CD8-positive, alpha-beta memory T cell (primary cell): ENCODE data around the gene RABL6. TPM values are rescaled to one million over a fixed set of nuclear protein-coding genes. Genes with fewer than 3 reads are reported as not detected.
"Not testable (repeated sequence)": the region's sequence is repeated elsewhere in the genome, so short reads cannot be mapped to it uniquely, and the experiment has no call there.

ENCODE experiments used
- CTCF ChIA-PET: fragments of 350-600 bp; sonication (Branson Sonifier 250); formaldehyde crosslinking; loops from one replicate; lab custom pipeline; 2021; ENCODE audit warnings: antibody characterized with exemption; lab: Charles Lee
- POLR2A ChIA-PET: fragments of 350-600 bp; sonication (Branson Sonifier 250); formaldehyde crosslinking; loops from one replicate; lab custom pipeline; 2021; ENCODE audit warnings: antibody characterized with exemption; lab: Charles Lee
- DNase-seq, 5 donors: peaks; one replicate each; pipeline versions ENCODE4 v3.0.0 to v3.0.0-alpha.2; 2020 to 2022; ENCODE audit warnings: mixed read lengths in 1 of 5
- H3K27ac ChIP-seq: one replicate; pipeline ENCODE4 v1.7.0; 2013; ENCODE audit warnings: low read depth, mild to moderate bottlenecking, low read length, moderate library complexity
- H3K27me3 ChIP-seq: 2 replicates; pipeline ENCODE4 v1.7.0; 2013; ENCODE audit warnings: low read length, mild to moderate bottlenecking; ENCODE audit not compliant: insufficient read depth, poor library complexity, severe bottlenecking
- H3K36me3 ChIP-seq: 2 replicates; pipeline ENCODE4 v1.7.0; 2013; ENCODE audit warnings: mild to moderate bottlenecking, low read length, moderate library complexity; ENCODE audit not compliant: insufficient read depth
- H3K4me1 ChIP-seq: 2 replicates; pipeline ENCODE4 v1.7.0; 2013; ENCODE audit warnings: mild to moderate bottlenecking, low read length, moderate library complexity; ENCODE audit not compliant: insufficient read depth
- H3K4me3 ChIP-seq: 2 replicates; pipeline ENCODE4 v1.7.0; 2013; ENCODE audit warnings: mild to moderate bottlenecking, low read length
- H3K9me3 ChIP-seq: 2 replicates; pipeline ENCODE4 v1.7.0; 2013; ENCODE audit warnings: mild to moderate bottlenecking, low read length
- H3K27ac Mint-ChIP-seq, 8 donors: one replicate each; pipeline ENCODE4 v1.8.0; 2020 to 2021; ENCODE audit warnings: mixed read lengths in 8 of 8, mild to moderate bottlenecking in 6 of 8, inconsistent platforms in 3 of 8, moderate library complexity in 3 of 8
- H3K27me3 Mint-ChIP-seq, 2 donors: one replicate each; pipeline ENCODE4 v1.8.0; 2020 to 2021; ENCODE audit warnings: mixed read lengths in 2 of 2, mild to moderate bottlenecking in 1 of 2, moderate library complexity in 1 of 2
- H3K36me3 Mint-ChIP-seq, 3 donors: one replicate each; pipeline ENCODE4 v1.8.0; 2020 to 2021; ENCODE audit warnings: mixed read lengths in 3 of 3, inconsistent platforms in 1 of 3, mild to moderate bottlenecking in 1 of 3
- H3K4me1 Mint-ChIP-seq, 3 donors: one replicate each; pipeline ENCODE4 v1.8.0; 2020 to 2021; ENCODE audit warnings: mixed read lengths in 3 of 3, inconsistent platforms in 1 of 3, mild to moderate bottlenecking in 1 of 3
- H3K4me3 Mint-ChIP-seq, 7 donors: one replicate each; pipeline ENCODE4 v1.8.0; 2020 to 2021; ENCODE audit warnings: mixed read lengths in 7 of 7, mild to moderate bottlenecking in 6 of 7, moderate library complexity in 4 of 7, inconsistent platforms in 2 of 7
- H3K9me3 Mint-ChIP-seq, 5 donors: one replicate each; pipeline ENCODE4 v1.8.0; 2020 to 2022; ENCODE audit warnings: mixed read lengths in 5 of 5, mild to moderate bottlenecking in 3 of 5, moderate library complexity in 2 of 5, inconsistent platforms in 1 of 5
- polyA plus RNA-seq: library from polyadenylated mRNA; unstranded; fragments of 300-500 nt; fragmentation: Illumina TruSeq; gene quantifications from one replicate; pipeline ENCODE4 v1.2.3, GENCODE V29; 2021
- total RNA-seq, 2 experiments: library from RNA; stranded (reverse); gene quantifications; one replicate each; pipeline ENCODE4 v1.2.3, GENCODE V29; 2021

RABL6 gene
- total and polyA plus RNA-seq, 3 experiments from 2014 or later: 20.9 to 106 (median 98.2) TPM

DNA sequence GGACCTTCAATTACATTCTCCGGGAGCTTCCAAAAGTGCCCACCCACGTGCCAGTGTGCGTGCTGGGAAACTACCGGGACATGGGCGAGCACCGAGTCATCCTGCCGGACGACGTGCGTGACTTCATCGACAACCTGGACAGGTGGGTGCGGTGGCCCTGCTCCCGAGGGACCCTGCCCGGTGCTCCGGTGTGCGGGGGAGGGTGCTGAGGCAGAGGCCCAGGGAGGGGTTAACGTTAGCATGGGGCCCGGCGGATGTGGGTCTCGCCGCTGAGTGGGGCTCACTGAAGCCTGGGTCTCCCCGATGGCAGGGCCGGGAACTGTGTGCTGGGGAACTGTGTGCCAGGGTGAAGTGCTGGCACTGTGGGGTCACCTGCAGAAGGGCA, 24.0 kb downstream of the RABL6 start:
- Histone ChIP-seq H3K4me1 (no peaks in the 10 kb centered on the region), H3K27me3 (no peaks in the 10 kb centered on the region), H3K9me3 (no peaks in the 10 kb centered on the region), H3K27ac (no peak overlapping the region), H3K4me3 (no peak overlapping the region), H3K36me3 (no peaks in the 10 kb centered on the region)
- Mint-ChIP-seq H3K27me3 (no peaks in the 10 kb centered on the region), H3K36me3 (peaks cover 0 to 47% (median 3%) of the 10 kb centered on the region in 3 donors), H3K4me3 (no peak overlapping the region), H3K27ac (no peak overlapping the region), H3K4me1 (peaks cover 0 to 2% (median 0%) of the 10 kb centered on the region in 3 donors), H3K9me3 (no peaks in the 10 kb centered on the region)
- ChIA-PET CTCF (interaction anchor here (3.4 kb wide), 1 partner anchor 11 kb away, joined by 12 read pairs; the partner anchor contains the start of gene AJM1), POLR2A (no interaction called here)
- peak in 1 of 5 donors; percentile 39 for DNase-seq

DNA sequence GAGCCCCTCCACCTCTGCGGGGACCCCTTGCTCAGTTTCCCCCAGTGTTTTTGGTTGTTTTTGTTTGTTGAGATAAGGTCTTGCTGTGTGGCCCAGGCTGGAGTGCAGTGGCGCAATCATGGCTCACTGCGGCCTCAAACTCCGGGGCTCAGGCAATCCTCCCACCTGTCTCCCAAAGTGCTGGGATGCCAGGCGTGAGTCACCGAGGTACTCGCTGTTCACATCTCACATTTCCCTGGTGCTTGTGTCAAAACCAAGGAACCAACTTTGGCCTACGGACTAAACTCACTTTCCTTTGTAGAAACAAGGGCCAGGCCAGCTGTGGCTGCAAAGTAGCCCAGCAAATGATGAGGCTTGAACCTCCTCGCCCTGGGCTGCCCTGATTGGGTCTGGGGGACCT, 24.8 kb downstream of the RABL6 start:
- peaks cover 0 to 2% (median 0%) of the 10 kb centered on the region in 3 donors for H3K4me1 Mint-ChIP-seq
- no peak overlapping the region for H3K4me3 ChIP-seq
- ChIA-PET CTCF (interaction anchor here (3.4 kb wide), 1 partner anchor 10 kb away, joined by 12 read pairs; the partner anchor contains the start of gene AJM1), POLR2A (no interaction called here)
- H3K9me3 ChIP-seq: no peaks in the 10 kb centered on the region
- no peak overlapping the region for H3K27ac Mint-ChIP-seq
- peaks cover 0 to 45% (median 3%) of the 10 kb centered on the region in 3 donors for H3K36me3 Mint-ChIP-seq
- no peak overlapping the region for H3K4me3 Mint-ChIP-seq
- no peaks in the 10 kb centered on the region for H3K4me1 ChIP-seq
- H3K27me3 ChIP-seq: no peaks in the 10 kb centered on the region
- DNase-seq: peak in 1 of 5 donors; percentile 36
- H3K27ac ChIP-seq: no peak overlapping the region
- H3K9me3 Mint-ChIP-seq: no peaks in the 10 kb centered on the region
- H3K36me3 ChIP-seq: no peaks in the 10 kb centered on the region
- H3K27me3 Mint-ChIP-seq: no peaks in the 10 kb centered on the region

DNA sequence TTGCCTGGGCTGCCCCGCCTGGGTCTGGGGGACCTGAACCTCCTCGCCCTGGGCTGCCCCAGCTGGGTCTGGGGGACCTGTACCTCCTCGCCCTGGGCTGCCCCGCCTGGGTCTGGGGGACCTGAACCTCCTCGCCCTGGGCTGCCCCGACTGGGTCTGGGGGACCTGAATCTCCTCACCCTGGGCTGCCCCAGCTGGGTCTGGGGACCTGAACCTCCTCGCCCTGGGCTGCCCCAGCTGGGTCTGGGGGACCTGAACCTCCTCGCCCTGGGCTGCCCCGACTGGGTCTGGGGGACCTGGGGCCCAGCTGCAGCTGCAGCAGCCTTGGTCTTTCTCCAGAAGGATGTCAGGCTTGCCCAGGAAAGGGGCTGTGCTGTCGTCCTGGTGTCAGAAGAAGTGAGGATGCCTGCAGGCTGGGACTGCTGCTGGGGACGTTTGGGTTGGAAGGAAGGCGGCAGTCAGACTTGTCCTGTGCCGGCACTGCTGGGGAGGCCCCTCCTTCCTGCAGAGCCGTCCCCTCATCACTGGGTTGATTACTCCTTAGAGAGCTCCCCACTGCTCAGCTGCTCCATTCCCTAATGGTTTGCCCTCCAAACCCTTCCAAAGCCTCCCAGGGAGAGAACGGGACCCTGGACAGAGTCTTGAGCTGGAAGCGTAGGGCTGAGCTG, 25.8 kb downstream of the RABL6 start:
- H3K4me3 ChIP-seq, POLR2A ChIA-PET, H3K4me3 Mint-ChIP-seq, H3K4me1 ChIP-seq, H3K9me3 Mint-ChIP-seq, H3K9me3 ChIP-seq, H3K27ac ChIP-seq, H3K4me1 Mint-ChIP-seq, H3K36me3 ChIP-seq, H3K27me3 ChIP-seq, H3K27me3 Mint-ChIP-seq: not testable (repeated sequence)
- DNase-seq: peak in 1 of 5 donors; percentile 28
- CTCF ChIA-PET: interaction anchor here (3.4 kb wide), 1 partner anchor 9 kb away, joined by 12 read pairs; the partner anchor contains the start of gene AJM1
- Mint-ChIP-seq H3K36me3 (peaks cover 0 to 47% (median 3%) of the 10 kb centered on the region in 3 donors), H3K27ac (peak overlapping the region in 2 of 8 donors; percentile 36 to 78)

DNA sequence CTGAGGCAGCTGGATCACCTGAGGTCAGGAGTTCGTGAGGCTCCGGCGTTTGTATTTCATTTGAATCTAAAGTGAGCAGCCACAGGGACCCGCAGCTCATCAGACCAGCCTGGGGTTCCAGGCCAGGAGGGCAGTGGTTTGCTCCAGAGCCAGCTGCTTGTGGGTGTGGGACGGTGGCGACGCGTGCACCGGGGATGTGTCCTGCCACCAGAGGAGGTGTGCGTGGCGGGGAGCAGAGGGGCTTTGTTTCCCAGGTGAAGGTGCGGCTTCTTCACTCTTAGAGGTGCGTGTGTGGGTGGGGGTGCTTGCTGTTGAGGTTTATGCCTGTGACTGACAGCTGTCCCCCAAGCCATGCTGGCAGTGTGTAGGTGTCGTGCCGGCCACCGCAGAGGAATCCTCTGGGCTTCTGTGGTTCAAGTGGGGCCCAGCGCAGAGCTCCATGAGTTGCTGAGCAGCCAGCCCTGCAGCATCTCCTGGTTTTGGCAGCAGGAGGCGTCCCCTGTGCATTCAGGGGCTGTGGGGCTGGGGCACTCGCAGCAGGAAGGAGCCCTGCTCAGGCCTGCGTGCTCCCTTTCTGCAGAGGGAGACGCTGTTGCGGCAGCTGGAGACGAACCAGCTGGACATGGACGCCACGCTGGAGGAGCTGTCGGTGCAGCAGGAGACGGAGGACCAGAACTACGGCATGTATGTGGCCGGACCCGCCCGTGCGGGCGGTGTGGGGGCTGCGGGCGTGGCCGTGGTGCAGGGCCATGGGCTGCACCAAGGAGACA, 27.6 kb downstream of the RABL6 start:
- Mint-ChIP-seq H3K4me1 (peaks cover 0 to 5% (median 4%) of the 10 kb centered on the region in 3 donors), H3K36me3 (peaks cover 0 to 43% (median 3%) of the 10 kb centered on the region in 3 donors), H3K9me3 (no peaks in the 10 kb centered on the region), H3K27ac (no peak overlapping the region), H3K27me3 (no peaks in the 10 kb centered on the region), H3K4me3 (no peak overlapping the region)
- no peaks in the 10 kb centered on the region for H3K9me3 ChIP-seq
- H3K4me1 ChIP-seq: no peaks in the 10 kb centered on the region
- H3K27me3 ChIP-seq: no peaks in the 10 kb centered on the region
- ChIA-PET CTCF (interaction anchor here (1.2 kb wide), 1 partner anchor 25 kb away, joined by 4 read pairs; no protein-coding TSS in a partner anchor), POLR2A (no interaction called here)
- H3K4me3 ChIP-seq: no peak overlapping the region
- no peak for DNase-seq
- no peaks in the 10 kb centered on the region for H3K36me3 ChIP-seq
- H3K27ac ChIP-seq: no peak overlapping the region

DNA sequence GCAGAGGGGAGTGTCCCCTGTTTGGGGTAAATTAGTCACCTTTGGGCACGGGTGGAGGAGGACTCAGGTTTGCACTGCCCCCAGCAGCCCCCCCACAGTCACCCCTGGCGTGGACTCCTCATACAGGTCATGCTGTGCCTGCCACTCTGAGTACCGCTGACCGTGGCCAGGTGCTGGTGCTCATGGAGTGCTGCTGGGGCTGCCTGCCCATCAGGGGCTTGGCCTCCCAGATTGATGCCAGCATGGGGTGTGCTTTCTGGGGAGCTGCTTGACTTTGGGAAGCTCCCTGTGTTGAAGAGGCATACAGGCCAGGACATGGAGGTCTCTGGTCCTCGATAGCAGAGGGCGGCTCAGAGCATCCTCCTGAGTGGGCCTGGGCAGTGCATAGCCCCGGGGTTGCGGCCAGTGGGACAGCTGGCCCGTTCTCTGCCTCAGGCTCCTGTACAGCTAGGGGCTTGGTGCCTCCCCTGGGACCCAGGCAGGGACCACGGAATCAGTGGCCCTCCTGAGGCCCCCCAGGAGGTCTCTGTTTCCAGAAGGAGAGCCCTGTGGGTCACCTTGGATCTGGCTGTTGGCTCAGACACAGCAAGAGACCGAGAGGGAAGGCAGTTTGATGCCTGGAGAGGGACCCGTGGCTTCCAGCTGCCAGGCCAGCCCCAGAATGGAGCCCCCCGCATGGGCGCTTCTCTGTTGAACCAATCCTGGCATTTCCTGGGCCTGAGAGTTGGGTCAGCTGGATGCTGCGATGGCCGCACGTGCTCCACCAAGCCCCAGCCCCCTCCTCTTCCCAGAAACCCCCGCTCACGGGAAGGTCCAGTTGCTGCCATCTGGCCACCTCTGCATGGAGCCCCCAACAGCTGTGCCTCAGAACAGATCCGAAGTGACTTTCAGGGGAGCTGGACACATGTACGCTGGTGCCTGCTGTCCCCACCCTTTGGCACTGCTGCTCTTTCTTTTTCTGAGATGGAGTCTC, 28.5 kb downstream of the RABL6 start:
- H3K4me3 Mint-ChIP-seq: no peak overlapping the region
- Histone ChIP-seq H3K4me3 (no peak overlapping the region), H3K36me3 (no peaks in the 10 kb centered on the region), H3K27me3 (no peaks in the 10 kb centered on the region), H3K27ac (no peak overlapping the region), H3K4me1 (no peaks in the 10 kb centered on the region), H3K9me3 (no peaks in the 10 kb centered on the region)
- no peaks in the 10 kb centered on the region for H3K27me3 Mint-ChIP-seq
- peaks cover 0 to 35% (median 3%) of the 10 kb centered on the region in 3 donors for H3K36me3 Mint-ChIP-seq
- H3K9me3 Mint-ChIP-seq: no peaks in the 10 kb centered on the region
- DNase-seq: no peak
- ChIA-PET POLR2A (no interaction called here), CTCF (interaction anchor here (0.8 to 1.2 kb wide), 2 partner anchors 16 to 26 kb away, joined by 4 to 5 read pairs; no protein-coding TSS in a partner anchor)
- H3K4me1 Mint-ChIP-seq: peaks cover 0 to 5% (median 4%) of the 10 kb centered on the region in 3 donors
- no peak overlapping the region for H3K27ac Mint-ChIP-seq

DNA sequence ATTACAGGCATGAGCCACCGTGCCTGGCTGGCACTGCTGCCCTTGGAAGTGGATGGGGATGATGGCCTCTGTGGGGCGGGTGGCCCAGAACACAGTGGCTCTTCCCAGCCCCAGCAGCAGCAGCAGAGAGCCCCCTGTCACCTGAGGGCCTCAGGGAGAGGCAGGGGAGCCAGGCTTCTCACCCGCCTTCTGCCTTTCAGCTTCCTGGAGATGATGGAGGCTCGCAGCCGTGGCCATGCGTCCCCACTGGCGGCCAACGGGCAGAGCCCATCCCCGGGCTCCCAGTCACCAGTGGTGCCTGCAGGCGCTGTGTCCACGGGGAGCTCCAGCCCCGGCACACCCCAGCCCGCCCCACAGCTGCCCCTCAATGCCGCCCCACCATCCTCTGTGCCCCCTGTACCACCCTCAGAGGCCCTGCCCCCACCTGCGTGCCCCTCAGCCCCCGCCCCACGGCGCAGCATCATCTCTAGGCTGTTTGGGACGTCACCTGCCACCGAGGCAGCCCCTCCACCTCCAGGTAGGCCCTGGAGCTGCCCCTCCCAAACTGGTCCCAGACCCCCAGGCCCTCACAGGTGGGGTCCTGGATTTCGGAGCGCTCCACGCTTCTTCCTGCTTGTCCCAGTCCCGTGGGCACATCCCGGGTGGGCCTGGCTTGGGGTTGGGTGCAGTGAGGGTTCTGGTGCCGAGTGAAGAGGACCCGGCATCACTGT, 29.6 kb downstream of the RABL6 start:
- Mint-ChIP-seq H3K4me1 (peaks cover 4 to 8% (median 7%) of the 10 kb centered on the region in 3 donors), H3K27ac (no peak overlapping the region), H3K9me3 (no peaks in the 10 kb centered on the region), H3K36me3 (peaks cover 0 to 27% (median 3%) of the 10 kb centered on the region in 3 donors), H3K27me3 (no peaks in the 10 kb centered on the region), H3K4me3 (no peak overlapping the region)
- Histone ChIP-seq H3K4me3 (no peak overlapping the region), H3K4me1 (peaks cover 8% of the 10 kb centered on the region), H3K9me3 (no peaks in the 10 kb centered on the region), H3K27me3 (no peaks in the 10 kb centered on the region), H3K27ac (no peak overlapping the region), H3K36me3 (no peaks in the 10 kb centered on the region)
- ChIA-PET CTCF (no interaction called here), POLR2A (no interaction called here)
- no peak for DNase-seq

DNA sequence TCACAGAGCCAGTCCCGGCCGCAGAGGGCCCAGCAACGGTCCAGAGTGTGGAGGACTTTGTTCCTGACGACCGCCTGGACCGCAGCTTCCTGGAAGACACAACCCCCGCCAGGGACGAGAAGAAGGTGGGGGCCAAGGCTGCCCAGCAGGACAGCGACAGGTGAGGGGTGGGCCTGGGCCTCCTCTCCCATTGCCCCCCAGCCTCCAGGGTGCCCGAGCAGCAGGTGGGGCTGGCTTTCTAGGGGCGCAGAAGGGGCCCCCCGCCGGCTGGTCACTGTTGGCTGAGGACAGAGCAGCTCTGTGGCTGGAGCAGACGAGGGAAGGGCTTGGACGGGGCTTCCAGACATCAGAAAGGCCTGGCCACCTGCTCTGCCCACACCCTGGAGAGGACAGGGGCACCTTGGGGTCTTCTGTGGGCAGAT, 30.1 kb downstream of the RABL6 start:
- H3K27ac ChIP-seq, H3K36me3 ChIP-seq, CTCF ChIA-PET, H3K9me3 ChIP-seq, DNase-seq, H3K27ac Mint-ChIP-seq, H3K27me3 ChIP-seq, POLR2A ChIA-PET, H3K4me1 ChIP-seq, H3K4me3 ChIP-seq, H3K27me3 Mint-ChIP-seq, H3K4me3 Mint-ChIP-seq, H3K9me3 Mint-ChIP-seq: not testable (repeated sequence)
- peaks cover 4 to 10% (median 10%) of the 10 kb centered on the region in 3 donors for H3K4me1 Mint-ChIP-seq
- H3K36me3 Mint-ChIP-seq: peaks cover 0 to 24% (median 3%) of the 10 kb centered on the region in 3 donors
